ENCODE data around the gene RAP1A.

Gene RAP1A

GRCh38 chr1:111633736-111634247 lies 14.2 kb downstream of the RAP1A start:
- no peaks in the 10 kb centered on the region; the same call in 1 of the 2 replicates for H3K36me3 ChIP-seq (ENCODE audit: insufficient read depth, low read length)
- H3K4me1 ChIP-seq (ENCODE audit: insufficient read depth, low read length, poor library complexity, severe bottlenecking), result peaks cover 31% of the 10 kb centered on the region
- no peak overlapping the region for H3K9ac ChIP-seq (ENCODE audit: low read depth, low read length, poor library complexity, severe bottlenecking)
- H3K9me2 ChIP-seq (replicated peaks; ENCODE audit: low read depth, low read length), result no peaks in the 10 kb centered on the region
- TF ChIP-seq EZH2phosphoT487 (IDR thresholded peaks at IDR 0.05; ENCODE audit: borderline replicate concordance) (no peak), CTCF (conservative IDR thresholded peaks at IDR 0.05; ENCODE audit: low read length) (no peak)
- H3K4me2 ChIP-seq (ENCODE audit: low read depth, low read length, poor library complexity, severe bottlenecking), result peak overlapping the region; percentile 23
- H3K79me2 ChIP-seq (ENCODE audit: insufficient read depth, low read length), result peaks cover 94% of the 10 kb centered on the region
- H3F3A ChIP-seq (ENCODE audit: low read depth), result no peaks in the 10 kb centered on the region
- H3K27me3 ChIP-seq (ENCODE audit: insufficient read depth, low read length, poor library complexity, severe bottlenecking), result no peaks in the 10 kb centered on the region
- no peak overlapping the region for H2AFZ ChIP-seq (ENCODE audit: low read length)
- peaks cover 85% of the 10 kb centered on the region for H4K20me1 ChIP-seq (ENCODE audit: insufficient read depth, low read length, poor library complexity, severe bottlenecking)
- H3K9me3 ChIP-seq (ENCODE audit: insufficient read depth, low read depth, low read length), result no peaks in the 10 kb centered on the region
- no peak overlapping the region for H3K4me3 ChIP-seq (ENCODE audit: low read length, poor library complexity, severe bottlenecking)

GRCh38 chr1:111635324-111636009 lies 15.9 kb downstream of the RAP1A start:
- no peak overlapping the region for H3K4me2 ChIP-seq (ENCODE audit: low read depth, low read length, poor library complexity, severe bottlenecking)
- H3K27me3 ChIP-seq (ENCODE audit: insufficient read depth, low read length, poor library complexity, severe bottlenecking), result no peaks in the 10 kb centered on the region
- H3F3A ChIP-seq (ENCODE audit: low read depth), result no peaks in the 10 kb centered on the region
- no peak overlapping the region for H2AFZ ChIP-seq (ENCODE audit: low read length)
- peaks cover 93% of the 10 kb centered on the region for H3K79me2 ChIP-seq (ENCODE audit: insufficient read depth, low read length)
- H3K4me1 ChIP-seq (ENCODE audit: insufficient read depth, low read length, poor library complexity, severe bottlenecking), result peaks cover 19% of the 10 kb centered on the region
- H3K36me3 ChIP-seq (ENCODE audit: insufficient read depth, low read length), result no peaks in the 10 kb centered on the region; the same call in 1 of the 2 replicates
- no peak for TF ChIP-seq CTCF (conservative IDR thresholded peaks at IDR 0.05; ENCODE audit: low read length)
- no peak for TF ChIP-seq EZH2phosphoT487 (IDR thresholded peaks at IDR 0.05; ENCODE audit: borderline replicate concordance)
- peaks cover 83% of the 10 kb centered on the region for H4K20me1 ChIP-seq (ENCODE audit: insufficient read depth, low read length, poor library complexity, severe bottlenecking)
- H3K4me3 ChIP-seq (ENCODE audit: low read length, poor library complexity, severe bottlenecking), result no peak overlapping the region
- no peaks in the 10 kb centered on the region for H3K9me3 ChIP-seq (ENCODE audit: insufficient read depth, low read depth, low read length)
- H3K9ac ChIP-seq (ENCODE audit: low read depth, low read length, poor library complexity, severe bottlenecking), result no peak overlapping the region
- no peaks in the 10 kb centered on the region for H3K9me2 ChIP-seq (replicated peaks; ENCODE audit: low read depth, low read length)

GRCh38 chr1:111638320-111638719 lies 18.7 kb downstream of the RAP1A start:
- Histone ChIP-seq H3K9me3 (ENCODE audit: insufficient read depth, low read depth, low read length) (no peaks in the 10 kb centered on the region), H2AFZ (ENCODE audit: low read length) (no peak overlapping the region), H3K4me3 (ENCODE audit: low read length, poor library complexity, severe bottlenecking) (no peak overlapping the region), H4K20me1 (ENCODE audit: insufficient read depth, low read length, poor library complexity, severe bottlenecking) (peaks cover 75% of the 10 kb centered on the region), H3K79me2 (ENCODE audit: insufficient read depth, low read length) (peaks cover 92% of the 10 kb centered on the region), H3K36me3 (ENCODE audit: insufficient read depth, low read length) (no peaks in the 10 kb centered on the region; the same call in 1 of the 2 replicates), H3K9me2 (replicated peaks; ENCODE audit: low read depth, low read length) (no peaks in the 10 kb centered on the region), H3K27me3 (ENCODE audit: insufficient read depth, low read length, poor library complexity, severe bottlenecking) (no peaks in the 10 kb centered on the region), H3K4me1 (ENCODE audit: insufficient read depth, low read length, poor library complexity, severe bottlenecking) (peaks cover 14% of the 10 kb centered on the region), H3K9ac (ENCODE audit: low read depth, low read length, poor library complexity, severe bottlenecking) (no peak overlapping the region), H3F3A (ENCODE audit: low read depth) (no peaks in the 10 kb centered on the region), H3K4me2 (ENCODE audit: low read depth, low read length, poor library complexity, severe bottlenecking) (peak overlapping the region; percentile 18)
- TF ChIP-seq EZH2phosphoT487 (IDR thresholded peaks at IDR 0.05; ENCODE audit: borderline replicate concordance), result no peak
